Spleen (tissue), 11 donors: ENCODE results near the gene SPHK1. TPM values are rescaled to one million over a fixed set of nuclear protein-coding genes. Genes with fewer than 3 reads are reported as not detected.

ENCODE experiments used
- DNase-seq: peaks from one replicate; pipeline ENCODE4 v3.0.0-alpha.2; 2020
- H3K27ac ChIP-seq, 8 donors: fragments of 200-600 bp; sonication (generic) in 7 of 8; 1 replicate in 4 of 8; 2 replicates in 4 of 8; pipeline versions ENCODE4 v1.5.0 to v1.8.0; 2016 to 2021; ENCODE audit warnings: inconsistent platforms in 4 of 8, mild to moderate bottlenecking in 4 of 8, moderate library complexity in 1 of 8
- H3K27me3 ChIP-seq, 7 donors: fragments of 200-600 bp; sonication (generic) in 6 of 7; replicated peaks in 1 of 7; 1 replicate in 4 of 7; 2 replicates in 3 of 7; pipeline versions ENCODE4 v1.5.0 to v1.8.0; 2016 to 2021; ENCODE audit warnings: inconsistent platforms in 3 of 7, mild to moderate bottlenecking in 1 of 7
- H3K36me3 ChIP-seq, 6 donors: fragments of 200-600 bp; sonication (generic) in 5 of 6; 1 replicate in 4 of 6; 2 replicates in 2 of 6; pipeline versions ENCODE4 v1.5.0 to v1.8.0; 2016 to 2021; ENCODE audit warnings: inconsistent platforms in 2 of 6
- H3K4me1 ChIP-seq, 6 donors: fragments of 200-600 bp; sonication (generic) in 5 of 6; 1 replicate in 3 of 6; 2 replicates in 3 of 6; pipeline versions ENCODE4 v1.5.0 to v1.8.0; 2016 to 2021; ENCODE audit warnings: inconsistent platforms in 3 of 6
- H3K4me3 ChIP-seq, 8 donors: fragments of 200-600 bp; sonication (generic) in 7 of 8; 1 replicate in 4 of 8; 2 replicates in 4 of 8; pipeline versions ENCODE4 v1.5.0 to v1.8.0; 2016 to 2021; ENCODE audit warnings: inconsistent platforms in 4 of 8, mild to moderate bottlenecking in 4 of 8, moderate library complexity in 2 of 8
- H3K9me3 ChIP-seq, 8 donors: fragments of 200-600 bp; sonication (generic) in 7 of 8; 1 replicate in 4 of 8; 2 replicates in 4 of 8; pipeline versions ENCODE4 v1.5.0 to v1.8.0; 2016 to 2021; ENCODE audit warnings: inconsistent platforms in 4 of 8
- CTCF ChIP-seq, 11 experiments: fragments of 200-600 bp in 7 of 11; fragments of 450-650 bp in 4 of 11; sonication (generic) in 4 of 11; IDR thresholded peaks in 8 of 11; conservative IDR thresholded peaks in 3 of 11; 1 replicate in 7 of 11; 2 replicates in 4 of 11; pipeline versions ENCODE4 v1.4.0 to v1.8.0; 2016 to 2021; ENCODE audit warnings: antibody characterized with exemption in 11 of 11, inconsistent platforms in 4 of 11, mild to moderate bottlenecking in 1 of 11
- POLR2A ChIP-seq, 3 donors: fragments of 450-650 bp; IDR thresholded peaks; one replicate each; pipeline ENCODE4 v1.5.1; 2017; ENCODE audit warnings: antibody characterized with exemption in 3 of 3, mild to moderate bottlenecking in 1 of 3
- POLR2AphosphoS5 ChIP-seq, 3 donors: sonication (generic); formaldehyde crosslinking; IDR thresholded peaks; one replicate each; pipeline ENCODE4 v1.5.1; 2017; ENCODE audit warnings: antibody characterized with exemption in 3 of 3
- WGBS, 5 donors: extraction: QIAGEN DNeasy Blood & Tissue Kit in 3 of 5; methylation state at CpG; one replicate each; pipeline versions ENCODE4 v1.1.5 to v1.1.7; 2013 to 2018; 5-methylcytosine and 5-hydroxymethylcytosine counted together
- intact Hi-C: fragments of 100-400 bp; cut with DNase I; formaldehyde crosslinking; loops from one replicate; pipeline ENCODE4 v1.15.0; 2023; ENCODE audit warnings: low total_unique reads
- polyA plus RNA-seq, 3 donors: library from polyadenylated mRNA; stranded (reverse); fragments of 200-250 nt; gene quantifications; one replicate each; pipeline ENCODE4 v1.2.1, GENCODE V29; 2013
- total RNA-seq, 7 donors: library from RNA; depleted of rRNA in 3 of 7; stranded (reverse); fragments of >200 nt in 3 of 7; fragmentation: NEBNext Ultra II Directional in 4 of 7; extraction: Animal tissue kit (Norgen Biotek cat#: 25700) in 4 of 7; gene quantifications; one replicate each; pipeline versions ENCODE4 v1.1.0 to v1.2.1, GENCODE V29; 2016 to 2021
- donor health status: healthy with polysubstance abuse.
- donor health status: DM: no; HTN: no; CAD: no; lungs with moderate emphysema.
- donor health status: DM: no; HTN: no; CAD: no.
- donor health status: Bipolar disorder and iron deficiency.
- donor health status: healthy.
- donor health status: DM: no; HTN: no; CAD: no.
- donor health status: DM: yes; HTN: yes; CAD: no.

Gene SPHK1
- total and polyA plus RNA-seq, 10 donors, result 3.7 to 11.4 (median 6.0) TPM

GRCh38 chr17:76354317-76354729, 30.1 kb upstream of the SPHK1 start:
- DNase-seq, result peak; percentile 78
- H3K27me3 ChIP-seq, result no peaks in the 10 kb centered on the region
- no peaks in the 10 kb centered on the region for H3K9me3 ChIP-seq
- peaks cover 6 to 35% (median 17%) of the 10 kb centered on the region in 6 donors for H3K4me1 ChIP-seq
- 1 to 2% (median 1%) methylated on average over 18 of the region's 18 CpGs for WGBS, 5 donors
- TF ChIP-seq POLR2A (IDR thresholded peaks at IDR 0.05) (no peak), CTCF (IDR thresholded peaks at IDR 0.05 in 8 of 11, conservative IDR thresholded peaks at IDR 0.05 in 3 of 11) (no peak), POLR2AphosphoS5 (IDR thresholded peaks at IDR 0.05) (no peak)
- peak overlapping the region in 6 of 8 donors; percentile 87 to 93 (median 89) for H3K27ac ChIP-seq
- peak overlapping the region; percentile 61 to 98 (median 90) for H3K4me3 ChIP-seq
- no peaks in the 10 kb centered on the region for H3K36me3 ChIP-seq
- intact Hi-C loops, result no loop called here

GRCh38 chr17:76354747-76355310, 29.6 kb upstream of the SPHK1 start:
- WGBS, 5 donors, result 57 to 63% (median 62%) methylated on average over 13 of the region's 13 CpGs
- DNase-seq, result no peak
- peak overlapping the region in 5 of 8 donors; percentile 83 to 92 (median 90) for H3K4me3 ChIP-seq
- no peaks in the 10 kb centered on the region for H3K9me3 ChIP-seq
- no peak overlapping the region for H3K27ac ChIP-seq
- no peaks in the 10 kb centered on the region for H3K27me3 ChIP-seq
- H3K4me1 ChIP-seq, result peaks cover 6 to 35% (median 17%) of the 10 kb centered on the region in 6 donors
- no peak for TF ChIP-seq POLR2AphosphoS5 (IDR thresholded peaks at IDR 0.05)
- TF ChIP-seq POLR2A (IDR thresholded peaks at IDR 0.05), result no peak
- no peak for TF ChIP-seq CTCF (IDR thresholded peaks at IDR 0.05 in 8 of 11, conservative IDR thresholded peaks at IDR 0.05 in 3 of 11)
- no peaks in the 10 kb centered on the region for H3K36me3 ChIP-seq
- intact Hi-C loops, result no loop called here

- TF ChIP-seq POLR2A (IDR thresholded peaks at IDR 0.05) (no peak), CTCF (IDR thresholded peaks at IDR 0.05 in 8 of 11, conservative IDR thresholded peaks at IDR 0.05 in 3 of 11) (no peak), POLR2AphosphoS5 (IDR thresholded peaks at IDR 0.05) (no peak)
- intact Hi-C loops, result no loop called here
- WGBS, 5 donors, result 72 to 83% (median 73%) methylated on average over 12 of the region's 12 CpGs
These were observed 27.5 kb upstream of the SPHK1 start for GRCh38 chr17:76356803-76357456.

GRCh38 chr17:76357597-76358158, 26.7 kb upstream of the SPHK1 start:
- WGBS, 5 donors, result 74 to 88% (median 83%) methylated on average over 6 of the region's 6 CpGs
- H3K27me3 ChIP-seq, result no peaks in the 10 kb centered on the region
- no peak for DNase-seq
- no peaks in the 10 kb centered on the region for H3K36me3 ChIP-seq
- peaks cover 6 to 32% (median 21%) of the 10 kb centered on the region in 6 donors for H3K4me1 ChIP-seq
- no peaks in the 10 kb centered on the region for H3K9me3 ChIP-seq
- intact Hi-C loops, result no loop called here
- TF ChIP-seq POLR2A (IDR thresholded peaks at IDR 0.05), result no peak
- TF ChIP-seq POLR2AphosphoS5 (IDR thresholded peaks at IDR 0.05), result no peak
- TF ChIP-seq CTCF (IDR thresholded peaks at IDR 0.05 in 8 of 11, conservative IDR thresholded peaks at IDR 0.05 in 3 of 11), result no peak
- no peak overlapping the region for H3K4me3 ChIP-seq
- no peak overlapping the region for H3K27ac ChIP-seq

More at GRCh38 chr17:76356803-76357456, 27.5 kb upstream of the SPHK1 start:
- Histone ChIP-seq H3K27ac (no peak overlapping the region), H3K9me3 (no peaks in the 10 kb centered on the region), H3K27me3 (no peaks in the 10 kb centered on the region), H3K36me3 (no peaks in the 10 kb centered on the region), H3K4me3 (no peak overlapping the region), H3K4me1 (peaks cover 6 to 33% (median 21%) of the 10 kb centered on the region in 6 donors)
- DNase-seq, result no peak
